Stimulated activated CD8-positive, alpha-beta memory T cell treated with anti-CD3 and anti-CD28 coated beads, Interleukin-12 subunit alpha, Interleukin-12 subunit beta, amount 100 ng/mL, for 24 hours (primary cell): Measurements from ENCODE around the gene LRRC27.
"Not testable (repeated sequence)": the region's sequence is repeated elsewhere in the genome, so short reads cannot be mapped to it uniquely, and the experiment has no call there.

Source experiments
- DNase-seq: peaks from one replicate; pipeline ENCODE4 v3.0.0-alpha.2; 2020; ENCODE audit errors: extremely low read depth

LRRC27 gene

DNA sequence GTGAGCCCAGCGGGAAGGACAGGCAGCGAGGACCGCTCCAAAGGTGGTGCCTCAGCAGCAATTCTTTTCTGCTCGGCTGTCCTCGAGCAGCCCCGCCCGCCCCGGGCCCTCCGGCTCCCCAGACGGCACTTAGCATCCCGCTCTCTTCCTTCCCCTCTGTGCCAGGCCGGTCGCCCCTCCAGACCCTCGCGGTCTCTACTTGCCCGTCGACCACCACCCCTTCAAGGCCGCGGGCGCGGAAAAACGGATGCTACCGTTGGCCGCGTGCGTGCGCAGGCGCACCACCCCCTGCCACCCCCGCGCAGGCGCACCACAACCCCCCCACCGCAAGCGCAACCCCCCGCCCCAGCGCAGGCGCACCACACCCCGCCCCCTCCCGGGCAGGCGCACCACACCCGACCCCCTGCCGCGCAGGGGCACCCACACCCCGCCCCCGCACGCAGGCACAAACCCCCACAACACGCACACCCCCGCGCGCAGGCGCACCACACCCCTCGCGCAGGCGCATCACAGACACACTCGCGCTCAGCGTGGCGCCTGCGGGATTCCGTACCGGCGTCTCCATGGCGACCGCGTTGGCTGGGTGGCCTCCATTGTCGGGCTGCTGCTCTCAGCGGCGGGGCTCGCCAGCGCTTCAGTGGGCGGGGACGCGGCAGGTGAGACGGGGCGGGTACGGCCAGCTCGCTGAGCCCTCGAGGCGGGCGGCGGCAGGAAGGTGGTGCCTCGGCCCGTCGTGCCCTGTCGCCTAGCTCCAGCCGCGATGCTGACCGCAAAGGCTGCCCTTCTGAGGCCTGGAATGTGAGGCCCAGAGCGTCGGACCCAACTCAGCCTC, at the start of gene LRRC27:
LRRC27 (plus strand) TSS at position 593 of the 832 bp plus-strand sequence. CDS start 1,332 bp downstream, outside the sequence.
- DNase-seq = peak; percentile 99

DNA sequence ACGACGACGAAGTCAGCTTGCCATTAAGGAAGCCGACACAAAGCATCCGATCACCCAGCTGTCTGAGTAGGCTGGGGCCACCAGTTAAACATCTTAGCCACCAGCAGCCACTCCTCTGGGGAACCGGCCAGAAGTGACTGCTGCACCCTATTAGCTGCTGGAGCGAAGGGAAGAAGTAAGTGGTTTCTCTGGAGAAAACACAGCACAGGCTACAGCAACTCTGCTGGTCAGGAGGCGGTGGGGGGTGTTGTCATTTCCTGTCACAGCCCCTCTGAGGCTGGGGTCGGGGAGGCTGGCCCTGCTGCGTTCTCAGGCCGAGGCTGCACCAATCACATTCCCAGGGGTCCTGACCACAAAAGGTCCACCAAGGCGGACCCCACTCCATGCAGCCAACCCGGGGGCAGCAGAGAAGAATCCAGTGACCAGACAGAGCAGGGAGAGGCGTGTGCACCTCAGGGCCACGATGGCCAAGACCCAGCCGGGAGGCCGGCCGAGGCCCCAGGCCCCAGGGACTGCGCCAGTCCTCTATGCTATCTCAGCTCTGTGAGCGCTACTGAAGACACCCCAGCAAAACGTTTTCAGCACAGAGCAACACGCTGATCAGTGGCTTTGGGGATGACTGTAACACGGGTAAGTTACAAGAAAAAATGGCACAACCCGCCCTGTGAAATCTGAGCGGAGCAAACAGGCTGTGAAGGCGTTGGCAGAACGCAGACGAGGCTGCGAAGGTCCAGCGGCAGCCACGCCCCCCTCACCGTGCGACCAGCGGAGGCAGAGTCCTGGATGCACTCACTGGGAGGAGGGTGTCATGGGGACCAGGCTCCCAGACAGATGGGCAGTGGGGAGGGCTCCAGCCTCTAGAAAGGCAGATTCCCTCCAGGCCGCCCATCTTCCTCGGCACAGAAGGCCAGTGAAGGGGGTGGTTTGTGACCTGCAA, 49.1 kb upstream of the LRRC27 start:
- DNase-seq = no peak

DNA sequence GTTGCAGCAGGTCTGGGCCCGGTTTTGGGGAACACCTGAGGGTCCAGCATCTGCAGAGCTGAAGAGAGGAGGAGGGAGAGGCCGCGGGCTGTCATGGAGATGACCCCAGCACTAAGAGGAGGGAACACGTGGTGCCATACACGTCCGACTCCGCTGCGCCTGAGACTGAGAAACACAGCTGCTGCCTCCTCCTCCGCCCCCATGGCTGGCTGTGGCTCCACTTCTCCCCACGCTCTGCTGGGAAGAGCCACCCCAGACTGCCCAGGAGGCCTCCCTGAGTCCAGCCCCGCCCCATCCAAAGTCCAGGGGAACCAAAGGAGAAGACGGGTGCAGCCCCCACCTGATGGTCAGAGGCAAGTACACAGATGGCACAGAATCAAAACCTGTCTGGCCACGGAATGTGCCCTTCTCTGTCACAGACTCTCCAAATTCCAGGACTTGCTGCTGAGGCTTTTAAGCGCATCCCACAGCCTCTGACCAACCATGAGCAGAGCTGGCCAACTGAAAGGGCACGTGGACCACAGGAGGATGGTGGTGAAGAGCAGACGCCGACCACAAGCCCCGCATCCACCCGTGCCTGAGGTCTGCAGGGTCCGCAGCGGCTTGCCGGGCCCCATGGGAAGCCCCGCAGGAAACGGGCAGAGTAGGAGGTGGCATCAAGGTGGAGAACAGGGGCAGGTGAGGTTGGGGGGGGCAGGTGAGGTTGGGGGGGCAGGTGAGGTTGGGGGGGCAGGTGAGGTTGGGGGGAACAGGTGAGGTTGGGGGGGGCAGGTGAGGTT, 48.2 kb upstream of the LRRC27 start:
- no peak for DNase-seq

DNA sequence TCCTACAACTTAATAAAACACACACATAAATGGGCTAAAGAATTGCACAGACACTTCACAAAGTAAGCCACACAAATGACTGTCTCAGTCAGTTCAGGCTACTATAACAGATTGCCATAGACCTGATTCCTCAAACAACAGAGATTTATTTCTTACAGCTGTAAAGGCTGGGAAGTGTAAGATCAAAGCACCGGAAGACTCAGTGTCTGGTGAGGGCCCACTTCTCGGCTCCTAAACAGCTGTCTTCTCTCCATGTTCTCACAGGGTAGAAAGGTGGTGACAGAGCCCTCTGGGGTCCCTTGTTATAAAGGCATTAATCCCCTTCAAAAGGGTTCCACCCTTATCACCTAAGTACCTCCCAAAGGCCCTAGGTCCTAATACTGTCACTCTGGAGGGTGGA, 42.6 kb upstream of the LRRC27 start:
- no peak for DNase-seq

DNA sequence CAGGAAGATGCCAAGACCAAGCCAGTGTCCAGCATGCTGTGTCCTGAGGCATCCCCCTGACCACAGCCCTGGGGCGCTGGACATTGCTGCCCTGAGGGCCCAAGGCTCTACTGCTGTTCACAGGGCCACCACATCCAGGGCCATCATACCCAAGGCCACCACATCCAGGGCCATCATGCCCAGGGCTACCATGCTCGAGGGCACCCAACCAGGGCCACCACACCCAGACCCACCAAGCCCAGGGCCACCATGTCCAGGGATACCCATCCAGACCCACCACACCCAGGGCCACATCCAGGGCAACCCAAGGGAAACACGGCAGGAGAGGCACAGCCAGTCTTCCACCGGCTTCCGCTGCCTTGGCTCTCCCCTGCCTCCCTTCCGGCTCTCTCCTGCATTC, 41.4 kb upstream of the LRRC27 start:
- DNase-seq = no peak

DNA sequence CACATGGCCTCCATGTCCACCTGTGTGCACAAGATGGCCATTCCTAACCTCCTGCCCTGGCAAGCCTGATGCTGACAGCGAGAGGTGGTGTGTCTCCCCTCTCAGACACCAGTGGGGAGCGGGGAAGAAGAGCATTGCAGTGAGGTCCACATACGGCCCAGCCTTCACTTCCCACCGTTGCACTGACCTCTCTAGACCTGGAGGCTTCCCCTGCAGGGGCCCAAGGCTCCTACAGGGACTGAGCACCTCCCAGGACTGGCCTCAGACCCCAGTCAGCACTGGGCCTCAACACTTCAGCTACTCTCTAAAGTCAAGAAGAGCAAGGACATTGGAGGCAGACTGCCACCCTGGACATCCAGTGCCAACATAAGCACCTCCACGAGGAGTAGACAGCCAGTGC, 40.2 kb upstream of the LRRC27 start:
- DNase-seq = no peak

DNA sequence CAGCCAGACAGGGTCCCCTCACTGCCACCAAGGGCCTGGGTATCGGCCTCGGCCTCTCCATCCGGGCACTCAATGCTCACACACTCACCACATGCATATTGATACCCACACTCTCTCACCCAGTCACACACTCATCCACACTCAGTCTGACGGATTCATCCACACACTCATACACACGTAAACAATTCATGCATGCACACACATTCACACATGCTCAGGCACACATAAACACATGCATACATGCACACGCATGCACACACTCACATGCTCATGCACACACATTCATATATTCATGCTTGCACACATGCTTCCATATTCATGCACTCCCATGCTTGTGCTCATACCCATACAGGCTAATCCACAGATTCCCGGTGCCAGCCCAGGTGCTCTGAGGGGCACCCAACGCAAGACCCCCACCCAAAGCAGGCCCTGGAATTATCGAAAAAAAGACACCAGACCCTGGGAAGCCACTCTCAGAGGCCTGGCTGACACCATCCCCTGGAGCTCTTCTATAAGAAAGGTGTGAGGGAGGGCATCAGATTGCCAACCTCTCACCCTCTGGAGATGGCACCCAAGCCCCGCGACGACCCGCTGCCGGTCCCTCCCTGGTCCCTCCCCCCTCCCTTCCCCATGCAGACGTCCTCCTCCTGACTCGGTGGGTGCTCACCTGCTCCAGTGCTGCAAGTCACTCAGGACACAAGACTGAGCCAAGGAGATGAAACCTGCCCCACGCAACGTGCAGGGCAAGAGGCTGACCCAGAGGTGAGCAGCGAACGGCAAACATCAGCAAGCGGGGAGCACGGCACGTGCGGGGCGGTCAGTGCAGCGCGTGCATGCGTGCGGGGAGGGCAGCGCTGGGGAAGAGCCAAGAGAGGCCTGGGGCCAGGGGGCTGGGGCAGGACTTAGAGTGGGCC, 39.4 kb upstream of the LRRC27 start:
- DNase-seq = no peak

DNA sequence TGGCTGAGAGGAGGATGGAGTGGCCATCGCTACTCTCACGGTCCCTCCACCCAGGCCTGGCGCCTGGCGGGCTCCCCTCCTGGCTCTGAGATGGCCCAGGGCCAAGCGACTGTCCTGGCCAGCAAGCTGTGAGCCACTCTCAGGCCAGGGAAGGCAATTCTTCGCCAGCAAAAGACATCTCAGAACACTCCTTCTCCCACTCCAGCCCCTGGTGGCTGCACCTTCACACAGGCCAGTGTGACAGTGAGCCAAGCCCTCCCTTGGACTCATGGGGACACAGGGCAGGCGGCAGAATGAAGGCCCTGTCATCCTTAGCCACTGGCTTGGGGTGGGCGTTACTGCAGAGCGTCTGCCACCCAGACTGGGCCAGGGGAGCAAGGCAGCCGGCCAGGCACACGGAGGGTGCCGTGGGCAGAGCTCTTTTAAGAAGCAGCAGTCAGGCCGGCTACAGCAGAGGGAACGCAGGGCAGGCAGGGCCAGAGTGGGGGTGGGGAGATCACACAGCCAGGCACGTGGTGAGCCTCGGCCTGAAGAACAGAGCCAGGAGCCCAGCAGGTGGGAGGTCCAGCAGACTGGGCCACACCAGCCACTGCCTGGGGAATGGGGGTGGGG, 38.7 kb upstream of the LRRC27 start:
- no peak for DNase-seq

DNA sequence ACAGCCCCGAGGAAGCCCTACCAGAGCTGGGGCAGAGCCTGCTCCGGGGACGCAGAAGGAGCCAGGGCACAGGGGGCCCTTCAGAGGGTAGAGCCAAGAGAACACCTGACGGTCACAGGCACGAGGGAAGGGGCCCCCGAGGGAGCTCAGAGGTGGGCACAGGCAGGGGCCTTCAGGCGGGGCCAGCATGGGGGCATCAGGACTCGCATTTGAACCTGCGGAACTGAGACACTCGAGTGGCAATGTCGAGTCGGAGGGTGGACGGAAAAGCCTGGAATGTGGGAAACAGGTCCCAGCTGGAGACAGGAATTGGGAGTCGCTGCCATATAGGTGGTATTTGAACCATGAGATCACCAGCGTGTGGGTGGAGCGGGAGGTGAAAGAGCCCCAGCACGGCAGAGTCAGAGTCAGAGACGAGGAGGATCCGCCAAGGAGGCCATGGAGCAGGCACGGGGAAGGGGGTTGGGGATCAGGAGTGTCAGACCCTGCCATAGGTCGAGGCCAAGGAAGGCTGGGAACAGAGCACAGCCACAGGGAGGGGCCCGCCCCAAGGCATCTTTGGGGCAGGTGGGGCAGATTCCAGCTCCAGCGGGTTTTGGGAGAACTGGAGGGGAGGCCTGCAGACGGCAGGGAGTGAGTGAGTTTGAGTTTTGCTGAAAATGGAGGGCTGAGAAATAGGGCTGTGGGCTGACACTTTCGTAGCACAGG, 38.0 kb upstream of the LRRC27 start:
- DNase-seq = no peak

DNA sequence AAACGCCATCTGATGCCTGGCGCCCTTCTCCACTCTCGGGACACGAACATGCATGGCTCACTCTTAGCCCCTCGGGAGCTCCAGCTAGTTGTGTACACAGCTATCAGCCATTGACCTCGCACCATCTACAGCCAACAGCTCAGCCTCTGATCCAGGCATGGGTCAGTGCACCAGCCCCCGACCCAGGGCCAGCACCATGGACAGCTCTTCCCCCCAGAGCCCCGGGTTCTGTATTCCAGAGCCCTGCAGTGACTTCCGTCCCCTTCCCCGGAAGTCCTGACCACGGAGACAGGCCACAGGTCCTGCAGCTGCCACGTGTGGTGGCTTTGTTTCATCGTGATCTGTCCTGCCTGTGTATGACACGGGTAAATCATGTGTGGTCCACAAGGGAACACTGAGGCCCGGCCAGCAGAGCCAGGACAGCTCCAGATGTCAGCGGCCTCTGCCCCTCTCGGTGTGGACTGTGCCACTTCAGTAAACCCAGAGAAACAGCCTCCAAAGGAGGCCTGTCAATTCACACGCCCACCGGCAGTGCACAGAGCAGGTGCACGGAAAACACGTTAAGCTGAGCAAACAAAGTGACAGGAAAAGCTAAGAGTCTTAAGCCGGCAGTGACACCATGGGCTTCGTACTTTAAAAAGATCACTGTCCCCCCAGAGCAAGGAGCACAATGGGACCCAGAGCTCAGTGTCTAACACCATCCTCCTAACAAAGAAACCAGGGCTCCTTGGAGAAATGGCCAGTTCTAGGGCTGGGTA, 37.3 kb upstream of the LRRC27 start:
- DNase-seq = no peak

DNA sequence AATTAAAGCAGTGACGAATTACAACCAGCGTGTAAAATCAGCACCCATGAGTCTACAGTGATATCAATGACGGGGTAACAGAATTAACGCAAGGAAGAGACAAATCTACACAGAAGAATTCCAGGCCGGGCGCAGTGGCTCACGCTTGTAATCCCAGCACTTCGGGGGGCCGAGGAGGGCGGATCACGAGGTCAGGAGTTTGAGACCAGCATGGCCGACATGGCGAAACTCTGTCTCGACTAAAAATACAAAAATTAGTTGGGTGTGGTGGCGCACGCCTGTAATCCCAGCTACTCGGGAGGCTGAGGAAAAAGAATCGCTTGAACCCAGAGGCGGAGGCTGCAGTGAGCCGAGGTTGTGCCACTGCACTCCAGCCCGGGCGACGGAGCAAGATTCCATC, 36.5 kb upstream of the LRRC27 start:
- DNase-seq = not testable (repeated sequence)

DNA sequence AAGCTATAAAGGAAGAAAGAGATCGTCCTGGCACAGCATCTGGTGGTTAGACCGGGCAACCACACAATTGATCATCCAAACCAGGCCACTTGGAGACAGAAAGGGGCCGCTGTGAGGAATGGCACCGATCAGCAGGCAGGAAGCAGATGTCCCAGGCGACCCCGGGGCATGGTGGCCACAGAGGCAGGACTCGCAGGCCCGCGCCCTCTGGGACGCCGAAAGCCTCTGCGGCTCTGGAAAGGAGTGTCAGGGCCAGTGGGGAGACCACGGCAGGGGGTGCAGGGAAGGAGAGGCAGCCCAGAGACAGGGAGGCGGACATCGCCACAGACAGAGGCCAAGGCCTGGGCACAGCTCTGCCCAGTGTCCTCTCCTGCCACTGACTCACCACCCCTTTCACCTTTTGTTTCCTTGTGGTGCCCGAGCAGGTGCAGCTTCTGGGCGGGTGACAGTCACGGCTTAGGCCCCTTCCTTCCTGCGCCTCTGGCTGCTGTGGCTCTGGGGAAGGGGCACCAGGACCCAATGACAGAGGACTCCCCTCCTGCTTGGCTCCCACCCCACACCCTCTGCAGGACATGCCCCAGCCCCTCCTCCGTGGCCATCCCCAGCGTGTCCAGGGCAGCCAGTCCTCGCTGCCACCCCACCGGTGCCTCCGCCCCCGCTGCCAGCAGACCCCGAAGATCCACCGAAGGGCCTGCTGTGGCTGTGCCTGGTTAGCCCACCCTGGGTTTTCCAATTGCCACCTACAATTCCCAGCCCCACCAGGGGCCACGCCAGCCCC, 35.1 kb upstream of the LRRC27 start:
- DNase-seq = no peak

DNA sequence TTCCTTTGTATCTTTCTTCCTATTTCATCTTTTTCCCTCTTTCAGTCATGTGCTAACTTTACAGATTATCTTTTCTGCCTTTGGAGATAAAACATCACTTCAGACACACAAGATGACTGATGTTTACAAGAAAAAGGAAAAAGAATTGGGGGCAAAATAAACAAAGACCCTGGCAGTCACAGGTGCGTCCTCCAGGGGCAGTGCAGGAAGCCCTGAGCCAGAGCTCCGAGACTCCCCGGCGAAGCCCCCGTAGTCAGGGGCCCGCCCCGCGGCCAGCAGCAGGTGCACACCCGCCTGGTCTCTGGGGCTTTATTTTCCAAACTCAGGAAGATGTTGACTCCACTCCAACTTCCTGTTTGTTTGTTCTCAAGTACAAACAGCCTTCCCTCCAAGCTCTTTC, 34.5 kb upstream of the LRRC27 start:
- DNase-seq = no peak

DNA sequence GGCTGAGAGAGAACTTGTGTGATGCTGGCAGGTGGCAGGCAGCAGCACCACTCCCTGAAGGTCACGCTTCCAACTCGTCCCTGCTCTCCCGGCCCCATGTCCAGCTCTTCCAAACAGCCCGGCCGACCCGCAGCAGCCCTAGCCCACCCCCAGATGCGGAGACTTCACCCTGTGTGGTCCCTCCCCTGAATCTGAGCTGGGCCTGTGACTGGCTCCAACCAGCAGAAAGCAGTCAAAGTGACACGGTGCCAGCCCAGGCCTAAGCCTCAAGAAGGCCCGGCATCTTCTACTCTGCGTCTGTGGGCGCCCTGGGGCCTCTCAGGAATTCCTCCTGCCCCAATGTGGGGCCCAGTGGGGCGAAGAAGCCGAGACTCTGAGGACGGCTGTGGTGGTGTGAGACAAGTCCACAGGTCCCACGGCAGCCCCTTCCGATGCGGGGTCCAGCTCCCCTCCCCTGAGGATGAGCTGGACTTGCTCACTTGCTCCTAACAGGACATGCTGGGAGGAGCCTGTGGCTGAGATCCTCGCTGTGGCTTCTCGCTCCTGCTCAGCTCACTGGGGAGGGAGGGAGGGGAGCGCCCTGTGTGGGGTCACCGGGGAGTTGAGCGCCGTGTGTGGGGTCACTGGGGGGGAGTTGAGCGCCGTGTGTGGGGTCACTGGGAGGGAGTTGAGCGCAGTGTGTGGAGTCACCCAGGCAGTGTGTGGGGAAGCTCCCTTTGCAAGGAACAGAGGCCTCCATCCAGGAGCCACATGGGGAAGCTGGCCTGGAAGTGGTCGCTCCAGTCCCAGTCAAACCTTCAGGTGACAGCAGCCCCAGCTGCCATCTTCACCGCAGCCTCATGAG, 33.7 kb upstream of the LRRC27 start:
- DNase-seq = no peak

DNA sequence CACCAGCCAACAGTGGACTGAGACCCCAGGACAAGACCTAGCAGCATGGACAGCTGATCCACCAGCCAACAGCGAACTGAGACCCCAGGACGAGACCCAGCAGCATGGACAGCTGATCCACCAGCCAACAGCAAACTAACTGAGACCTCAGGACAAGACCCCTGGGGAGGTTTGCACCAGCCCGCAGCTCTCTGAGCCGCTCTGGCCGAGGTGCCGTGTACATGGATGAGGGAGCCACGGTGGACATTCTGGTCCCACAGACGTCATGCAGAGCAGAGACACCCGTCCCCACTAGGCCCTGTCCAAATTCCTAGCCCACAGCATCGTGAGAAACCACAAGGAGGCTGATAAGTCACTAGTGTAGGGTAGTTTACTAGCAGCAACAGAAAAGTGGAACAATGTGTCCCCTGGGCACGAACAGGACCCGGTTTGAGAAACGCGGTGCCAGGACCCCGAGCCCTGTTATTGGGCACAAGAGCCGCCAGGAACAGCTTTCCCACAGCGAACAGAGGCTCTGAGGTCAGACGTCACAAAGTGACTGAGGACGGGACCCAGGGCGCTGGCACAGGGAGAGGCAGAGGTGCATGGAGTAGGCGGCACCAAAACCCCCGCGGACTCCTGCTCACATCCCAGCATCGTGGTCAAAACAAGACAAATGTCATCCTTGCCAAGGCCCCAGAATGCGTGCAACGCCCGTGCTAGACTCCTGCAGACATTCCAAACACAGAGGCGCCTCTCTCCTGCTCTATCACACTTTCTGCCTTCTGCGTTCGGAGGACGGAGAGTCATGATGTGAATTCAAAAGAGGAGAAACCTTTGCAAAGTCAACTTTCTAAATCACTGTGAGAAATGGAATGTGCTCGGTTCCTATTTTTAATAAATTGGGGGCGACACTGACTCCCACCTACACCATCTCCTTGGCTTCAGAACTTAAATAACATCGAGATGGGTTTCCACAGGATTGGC, 32.3 kb upstream of the LRRC27 start:
- DNase-seq = no peak

DNA sequence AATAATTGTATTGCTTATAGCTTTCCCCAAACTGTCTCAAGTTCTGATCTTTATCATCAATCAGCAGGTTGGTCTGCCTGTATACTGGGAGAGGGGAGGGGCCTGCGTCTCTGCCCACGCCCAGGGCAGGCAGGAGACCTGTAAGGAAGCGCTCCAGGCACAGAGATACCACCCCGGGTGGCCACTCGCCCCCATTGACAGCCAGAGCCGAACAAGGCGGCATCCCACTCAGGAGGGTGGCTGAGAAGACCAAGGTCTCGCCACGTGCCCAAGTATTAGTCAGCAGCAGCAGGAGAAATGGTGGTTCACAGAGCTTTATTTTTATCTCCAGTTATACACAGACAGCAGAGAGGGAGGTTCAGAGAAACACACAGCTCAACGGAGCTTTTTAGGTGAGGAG, 31.4 kb upstream of the LRRC27 start:
- DNase-seq = no peak
